AG09319 (cell line): Measurements from ENCODE around the gene CARMIL1.

Experiments
- DNase-seq: peaks from one replicate; pipeline ENCODE4 v3.0.0-alpha.2; 2010; ENCODE audit warnings: low read depth; ENCODE audit errors: extremely low read depth
- TF ChIP-seq, protein P1 (sequence below): IDR thresholded peaks from 2 replicates; pipeline ENCODE4 v1.5.1; 2011; ENCODE audit warnings: low read depth, mild to moderate bottlenecking, inconsistent platforms, low read length, moderate library complexity

Gene CARMIL1

GRCh38 chr6:25630508-25631278 lies 351.5 kb downstream of the CARMIL1 start:
- TF ChIP-seq, protein P1, sequence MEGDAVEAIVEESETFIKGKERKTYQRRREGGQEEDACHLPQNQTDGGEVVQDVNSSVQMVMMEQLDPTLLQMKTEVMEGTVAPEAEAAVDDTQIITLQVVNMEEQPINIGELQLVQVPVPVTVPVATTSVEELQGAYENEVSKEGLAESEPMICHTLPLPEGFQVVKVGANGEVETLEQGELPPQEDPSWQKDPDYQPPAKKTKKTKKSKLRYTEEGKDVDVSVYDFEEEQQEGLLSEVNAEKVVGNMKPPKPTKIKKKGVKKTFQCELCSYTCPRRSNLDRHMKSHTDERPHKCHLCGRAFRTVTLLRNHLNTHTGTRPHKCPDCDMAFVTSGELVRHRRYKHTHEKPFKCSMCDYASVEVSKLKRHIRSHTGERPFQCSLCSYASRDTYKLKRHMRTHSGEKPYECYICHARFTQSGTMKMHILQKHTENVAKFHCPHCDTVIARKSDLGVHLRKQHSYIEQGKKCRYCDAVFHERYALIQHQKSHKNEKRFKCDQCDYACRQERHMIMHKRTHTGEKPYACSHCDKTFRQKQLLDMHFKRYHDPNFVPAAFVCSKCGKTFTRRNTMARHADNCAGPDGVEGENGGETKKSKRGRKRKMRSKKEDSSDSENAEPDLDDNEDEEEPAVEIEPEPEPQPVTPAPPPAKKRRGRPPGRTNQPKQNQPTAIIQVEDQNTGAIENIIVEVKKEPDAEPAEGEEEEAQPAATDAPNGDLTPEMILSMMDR = no peak
- no peak for DNase-seq

DNA sequence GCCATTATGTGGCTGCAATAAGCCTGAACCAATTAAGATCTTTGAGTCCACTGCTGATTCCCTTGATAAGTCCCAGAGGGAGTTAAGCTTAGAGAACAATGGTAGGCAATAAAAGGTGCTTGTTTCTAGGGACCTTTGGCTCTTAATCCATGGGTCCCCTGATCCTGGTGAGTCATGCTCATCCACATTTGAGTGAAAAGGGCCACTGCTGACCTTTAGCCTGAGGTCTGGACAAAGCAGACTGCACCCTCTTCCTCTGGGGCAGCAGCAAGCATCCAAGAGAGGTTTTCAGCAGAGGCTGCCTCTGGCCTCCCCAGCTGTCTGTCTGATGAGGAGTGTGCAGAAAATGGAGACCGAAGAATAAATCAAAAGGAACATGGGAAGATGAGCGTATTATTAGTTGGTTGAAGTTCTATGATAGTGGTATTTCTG lies 356.7 kb downstream of the CARMIL1 start:
- no peak for DNase-seq
- TF ChIP-seq, protein P1 = no peak

DNA sequence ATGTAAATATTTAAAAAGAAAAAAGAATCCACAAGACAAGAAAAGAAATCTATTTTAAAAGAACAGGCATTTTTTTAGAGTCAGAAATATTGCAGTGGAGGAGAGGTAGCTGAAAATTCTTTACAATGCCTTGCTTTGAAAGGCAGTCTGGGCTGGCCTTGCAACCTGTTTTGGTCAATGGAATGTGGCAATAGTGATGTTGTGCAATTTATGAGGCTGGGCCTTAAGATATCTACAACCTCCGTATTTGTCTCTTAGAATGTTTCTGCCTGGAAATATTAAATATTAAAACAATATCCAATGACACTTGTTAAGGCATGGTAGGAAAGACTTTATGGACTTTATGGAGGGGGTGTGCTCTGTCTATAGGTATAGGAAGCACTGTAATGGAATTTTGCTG lies 358.0 kb downstream of the CARMIL1 start:
- no peak for DNase-seq
- TF ChIP-seq, protein P1 = no peak

- no peak for DNase-seq
- TF ChIP-seq, protein P1 = no peak
Measured at GRCh38 chr6:25637960-25638434, 358.8 kb downstream of the CARMIL1 start.

- no peak for DNase-seq
- TF ChIP-seq, protein P1 = no peak
Measured at GRCh38 chr6:25639653-25640052, 360.5 kb downstream of the CARMIL1 start.

GRCh38 chr6:25640446-25640845 lies 361.3 kb downstream of the CARMIL1 start:
- TF ChIP-seq, protein P1 = no peak
- DNase-seq = no peak

DNA sequence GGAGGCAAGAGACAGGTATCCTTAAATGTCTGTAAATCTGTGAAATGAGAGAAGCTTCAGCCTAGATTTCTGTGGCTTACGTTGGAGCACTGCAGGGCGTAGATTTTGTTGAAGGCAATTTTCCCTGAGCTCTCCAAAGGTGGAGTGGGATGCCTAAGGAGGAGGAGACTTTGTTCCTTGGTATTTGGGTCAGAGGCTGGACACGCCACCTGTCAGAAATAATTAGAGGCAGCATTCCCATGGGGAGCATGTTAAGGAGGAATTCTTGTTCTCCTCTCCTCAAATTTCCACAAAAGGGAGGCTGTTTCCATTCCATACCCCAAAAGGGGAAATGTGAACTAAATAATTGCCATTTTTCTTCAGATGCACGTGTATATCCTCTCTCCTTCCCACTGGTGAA lies 361.7 kb downstream of the CARMIL1 start:
- TF ChIP-seq, protein P1 = no peak
- no peak for DNase-seq
